OCI-LY7 (cell line): Measurements from ENCODE around the gene FAM171A1.

ENCODE experiments used
- EZH2phosphoT487 ChIP-seq: fragments of 200-600 bp; sonication (generic); IDR thresholded peaks from 2 replicates; pipeline ENCODE4 v1.6.1; 2018; ENCODE audit warnings: low read depth, borderline replicate concordance, mild to moderate bottlenecking, mixed run types, antibody characterized with exemption, low read length, moderate library complexity, mixed read lengths
- TF ChIP-seq, protein P1 (sequence below): fragments of 200-600 bp; sonication (generic); conservative IDR thresholded peaks from 2 replicates; pipeline ENCODE4 v1.5.1; 2014; ENCODE audit warnings: mild to moderate bottlenecking, antibody characterized with exemption, low read length, moderate library complexity, mixed read lengths

DNA sequence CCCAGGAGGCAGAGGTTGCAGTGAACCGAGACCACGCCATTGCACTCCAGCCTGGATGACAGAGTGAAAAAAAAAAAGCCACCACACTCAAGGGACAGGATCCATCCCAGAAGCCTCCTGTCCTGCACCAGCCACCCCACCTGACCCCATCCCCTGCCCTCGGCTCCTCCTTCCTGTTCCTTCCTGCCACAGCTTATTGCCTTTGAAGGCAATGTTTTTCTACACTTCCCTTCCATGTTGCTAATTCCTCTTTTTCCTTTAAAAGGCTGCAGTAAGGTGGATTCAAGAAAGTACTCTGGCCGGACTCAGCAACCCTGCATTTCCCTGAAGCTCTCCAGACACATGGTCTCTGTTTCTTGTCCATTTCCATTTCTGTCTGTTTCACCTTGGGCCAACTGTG lies 80.9 kb downstream of the FAM171A1 start:
- TF ChIP-seq, protein P1, sequence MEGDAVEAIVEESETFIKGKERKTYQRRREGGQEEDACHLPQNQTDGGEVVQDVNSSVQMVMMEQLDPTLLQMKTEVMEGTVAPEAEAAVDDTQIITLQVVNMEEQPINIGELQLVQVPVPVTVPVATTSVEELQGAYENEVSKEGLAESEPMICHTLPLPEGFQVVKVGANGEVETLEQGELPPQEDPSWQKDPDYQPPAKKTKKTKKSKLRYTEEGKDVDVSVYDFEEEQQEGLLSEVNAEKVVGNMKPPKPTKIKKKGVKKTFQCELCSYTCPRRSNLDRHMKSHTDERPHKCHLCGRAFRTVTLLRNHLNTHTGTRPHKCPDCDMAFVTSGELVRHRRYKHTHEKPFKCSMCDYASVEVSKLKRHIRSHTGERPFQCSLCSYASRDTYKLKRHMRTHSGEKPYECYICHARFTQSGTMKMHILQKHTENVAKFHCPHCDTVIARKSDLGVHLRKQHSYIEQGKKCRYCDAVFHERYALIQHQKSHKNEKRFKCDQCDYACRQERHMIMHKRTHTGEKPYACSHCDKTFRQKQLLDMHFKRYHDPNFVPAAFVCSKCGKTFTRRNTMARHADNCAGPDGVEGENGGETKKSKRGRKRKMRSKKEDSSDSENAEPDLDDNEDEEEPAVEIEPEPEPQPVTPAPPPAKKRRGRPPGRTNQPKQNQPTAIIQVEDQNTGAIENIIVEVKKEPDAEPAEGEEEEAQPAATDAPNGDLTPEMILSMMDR: no peak
- no peak for TF ChIP-seq EZH2phosphoT487
